Activated CD4-positive, alpha-beta T cell treated with anti-CD3 and anti-CD28 coated beads, Interleukin-10, Interleukin-2, amounts not matched to agents 100 ng/mL and 50 ng/mL, durations not matched to agents 16 hours and 8 hours (primary cell): ENCODE measurements around the gene KCNIP3.

ENCODE experiments used
- DNase-seq: peaks from one replicate; pipeline ENCODE4 v3.0.0-alpha.2; 2020

Gene KCNIP3

DNA sequence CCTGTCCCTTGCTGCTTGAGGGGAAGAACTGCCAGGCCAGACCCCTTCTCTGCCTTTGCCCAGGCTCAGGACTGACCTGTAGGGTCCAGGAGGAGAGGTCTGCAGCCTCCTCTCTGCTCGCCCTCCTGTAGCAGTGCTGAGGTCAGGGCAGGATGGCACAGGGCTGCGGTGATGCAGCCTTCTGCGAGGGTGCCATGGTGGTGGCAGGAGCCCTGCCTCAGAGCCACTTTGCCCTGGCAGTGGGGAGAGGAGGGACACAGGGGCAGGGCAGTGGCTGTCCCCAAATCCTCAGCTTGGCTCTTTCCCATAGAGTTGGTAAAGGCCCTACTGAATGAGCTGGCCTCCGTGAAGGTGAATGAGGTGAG is 22.0 kb upstream of the KCNIP3 start:
- no peak for DNase-seq

GRCh38 chr2:95275601-95276243 is 21.4 kb upstream of the KCNIP3 start:
- DNase-seq, result no peak

DNA sequence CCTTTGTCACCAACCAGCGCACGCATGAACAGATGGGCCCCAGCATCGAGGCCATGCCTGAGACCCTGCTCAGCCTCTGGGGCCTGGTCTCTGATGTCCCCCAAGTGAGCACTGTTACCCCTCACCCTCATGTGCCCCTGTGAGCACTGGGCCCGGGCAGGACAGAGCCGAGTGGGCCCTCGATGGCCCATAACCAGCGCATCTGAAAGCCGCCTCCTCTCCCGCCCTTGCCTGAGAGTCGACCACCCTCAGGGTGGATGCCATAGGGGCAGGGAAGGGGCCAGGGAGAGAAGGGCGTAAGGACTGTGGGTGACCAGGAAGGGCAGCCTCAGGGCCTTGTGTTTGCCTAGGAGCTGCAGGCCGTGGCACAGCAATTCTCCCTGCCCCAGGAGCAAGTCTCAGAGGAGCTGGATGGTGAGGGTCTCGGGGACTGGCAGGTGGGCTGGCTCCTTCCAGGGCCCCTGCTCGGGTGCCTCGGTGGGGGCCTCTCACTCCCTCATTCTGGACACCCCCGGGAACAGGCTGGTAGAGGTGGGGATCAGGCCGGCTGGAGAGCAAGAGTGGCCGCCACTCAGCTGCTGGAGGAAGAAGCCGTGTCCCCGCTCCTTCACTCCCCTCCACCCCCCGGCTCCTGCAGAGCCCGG is 20.8 kb upstream of the KCNIP3 start:
- DNase-seq, result no peak

DNA sequence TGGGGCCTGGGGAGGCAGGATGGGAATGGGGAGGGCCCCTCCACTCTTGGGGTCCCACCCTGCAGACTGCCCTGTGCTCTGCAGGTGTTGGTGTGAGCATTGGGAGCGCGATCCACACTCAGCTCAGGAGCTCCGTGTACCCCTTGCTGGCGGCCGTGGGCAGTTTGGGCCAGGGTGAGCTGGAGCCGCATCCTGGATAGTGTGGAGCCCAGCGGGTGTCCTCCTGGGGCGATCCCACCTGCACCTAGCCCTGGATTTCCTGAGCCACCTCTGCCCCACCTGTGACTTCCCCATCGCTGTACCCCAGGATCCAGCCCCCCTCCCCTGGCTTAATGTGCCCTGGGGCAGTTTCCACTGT is 20.3 kb upstream of the KCNIP3 start:
- no peak for DNase-seq

DNA sequence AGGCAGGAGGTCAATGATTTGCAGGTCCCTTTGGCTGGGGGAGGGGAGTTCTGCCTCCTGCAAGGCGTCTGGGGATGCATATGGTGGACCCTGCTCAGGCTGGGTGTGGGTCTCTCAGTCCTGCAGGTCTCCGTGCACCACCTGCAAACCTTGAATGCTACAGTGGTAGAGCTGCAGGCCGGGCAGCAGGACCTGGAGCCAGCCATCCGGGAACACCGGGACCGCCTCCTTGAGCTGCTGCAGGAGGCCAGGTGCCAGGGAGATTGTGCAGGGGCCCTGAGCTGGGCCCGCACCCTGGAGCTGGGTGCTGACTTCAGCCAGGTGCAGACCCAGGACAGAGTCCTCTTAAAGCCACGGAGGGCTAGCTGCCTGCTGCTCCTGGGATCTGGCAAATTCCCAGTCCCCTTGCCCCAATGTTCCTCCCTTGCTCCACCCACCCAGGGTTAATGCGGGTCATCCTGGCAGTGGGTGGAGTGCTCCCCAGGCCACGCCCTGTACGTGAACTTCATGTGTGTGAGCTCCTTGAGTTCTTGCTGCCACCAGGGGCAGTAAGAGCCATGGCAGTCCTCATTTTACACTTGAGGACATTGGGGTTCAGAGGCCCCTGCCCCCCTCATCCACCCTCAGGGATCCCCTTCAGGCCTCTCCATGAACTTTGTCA is 19.8 kb upstream of the KCNIP3 start:
- no peak for DNase-seq

DNA sequence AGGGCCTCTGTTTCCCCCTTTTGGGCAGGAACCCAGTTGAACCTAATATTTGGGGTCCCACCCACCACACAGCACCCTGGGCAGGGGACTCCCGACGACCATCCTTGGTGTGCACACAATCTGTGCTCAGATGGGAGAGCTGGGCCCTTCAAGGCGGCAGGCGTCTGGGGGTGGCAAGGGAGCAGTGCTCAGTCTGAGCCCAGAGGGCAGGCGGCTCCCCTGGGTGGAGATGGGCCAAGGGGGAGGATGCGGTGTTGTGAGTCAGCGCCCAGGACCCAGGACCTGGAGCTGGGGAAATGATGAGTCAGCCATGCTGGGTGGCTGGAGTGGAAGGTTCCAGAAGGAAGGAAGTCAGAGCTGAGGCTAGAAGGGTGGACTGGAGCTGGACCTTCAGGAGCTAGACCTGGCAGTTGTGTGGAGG is 19.1 kb upstream of the KCNIP3 start:
- no peak for DNase-seq

DNA sequence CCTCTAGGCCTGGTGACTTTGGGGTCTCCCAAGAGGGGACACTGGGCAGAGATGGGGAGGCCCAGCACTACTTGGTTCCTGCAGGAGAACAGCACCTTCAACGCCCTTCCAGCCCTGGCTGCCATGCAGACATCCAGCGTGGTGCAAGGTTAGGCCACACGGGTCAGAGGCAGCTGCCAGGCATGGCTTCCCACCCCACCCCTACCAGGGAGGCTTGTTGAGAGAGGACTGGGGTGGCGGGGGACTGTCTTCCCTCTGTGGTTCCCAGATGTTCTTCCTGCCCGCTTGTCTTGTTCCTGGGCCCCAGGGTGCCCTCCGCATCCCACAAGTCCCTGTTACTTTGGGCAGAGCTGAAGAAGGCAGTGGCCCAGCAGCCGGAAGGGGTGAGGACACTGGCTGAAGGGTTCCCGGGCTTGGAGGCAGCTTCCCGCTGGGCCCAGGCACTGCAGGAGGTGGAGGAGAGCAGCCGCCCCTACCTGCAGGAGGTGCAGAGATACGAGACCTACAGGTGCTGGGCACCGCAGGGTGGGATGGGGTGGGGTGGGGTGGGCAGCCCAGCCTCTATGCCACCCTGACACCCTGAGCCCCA is 18.4 kb upstream of the KCNIP3 start:
- no peak for DNase-seq

GRCh38 chr2:95279435-95280035 is 17.6 kb upstream of the KCNIP3 start:
- DNase-seq, result no peak

DNA sequence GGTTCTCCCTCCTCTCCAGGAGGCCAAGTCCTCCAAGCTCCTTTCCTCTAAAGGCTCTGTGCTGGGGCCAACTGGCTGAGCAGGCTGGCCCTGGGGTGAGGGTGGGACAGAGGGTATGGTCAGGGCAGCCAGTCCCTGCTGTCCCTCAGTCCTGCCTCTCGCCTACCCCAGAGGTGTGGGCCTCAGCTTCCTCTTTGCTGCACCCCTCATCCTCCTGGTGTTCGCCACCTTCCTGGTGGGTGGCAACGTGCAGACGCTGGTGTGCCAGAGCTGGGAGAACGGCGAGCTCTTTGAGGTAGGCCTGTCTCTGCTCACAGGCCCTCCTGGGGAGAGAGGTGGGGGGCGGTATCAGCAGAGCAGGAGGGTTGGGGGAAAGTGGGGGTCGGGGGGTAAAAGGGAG is 16.1 kb upstream of the KCNIP3 start:
- DNase-seq, result no peak

- no peak for DNase-seq
Observed at GRCh38 chr2:95281786-95282185, 15.4 kb upstream of the KCNIP3 start.

DNA sequence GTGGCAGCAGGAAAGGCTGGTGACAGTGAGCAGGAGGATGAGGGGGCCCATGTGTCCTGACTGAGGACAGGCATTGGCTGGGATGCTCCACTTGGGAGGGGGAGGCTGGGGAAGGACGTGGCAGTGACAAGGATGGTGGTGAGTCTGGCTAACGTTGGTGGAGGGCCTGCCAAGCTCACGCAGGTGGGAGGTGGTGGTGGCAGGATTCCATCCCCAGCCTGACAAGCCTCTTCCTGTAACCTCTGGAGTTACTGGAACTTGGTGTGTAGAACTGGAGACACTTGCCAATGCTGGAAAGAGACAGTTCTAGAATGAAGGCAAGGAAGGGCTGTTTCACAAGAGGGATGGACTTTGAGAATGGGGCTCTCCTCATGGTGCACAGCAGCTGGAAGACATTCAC is 14.7 kb upstream of the KCNIP3 start:
- DNase-seq, result no peak

GRCh38 chr2:95283562-95283961 is 13.6 kb upstream of the KCNIP3 start:
- DNase-seq, result no peak

- no peak for DNase-seq
Observed at GRCh38 chr2:95284886-95285541, 12.1 kb upstream of the KCNIP3 start.

GRCh38 chr2:95285542-95285932 is 11.6 kb upstream of the KCNIP3 start:
- no peak for DNase-seq

GRCh38 chr2:95287336-95287735 is 9.8 kb upstream of the KCNIP3 start:
- DNase-seq, result no peak

GRCh38 chr2:95287806-95288205 is 9.3 kb upstream of the KCNIP3 start:
- no peak for DNase-seq

- no peak for DNase-seq
Observed at GRCh38 chr2:95289253-95289652, 7.9 kb upstream of the KCNIP3 start.

DNA sequence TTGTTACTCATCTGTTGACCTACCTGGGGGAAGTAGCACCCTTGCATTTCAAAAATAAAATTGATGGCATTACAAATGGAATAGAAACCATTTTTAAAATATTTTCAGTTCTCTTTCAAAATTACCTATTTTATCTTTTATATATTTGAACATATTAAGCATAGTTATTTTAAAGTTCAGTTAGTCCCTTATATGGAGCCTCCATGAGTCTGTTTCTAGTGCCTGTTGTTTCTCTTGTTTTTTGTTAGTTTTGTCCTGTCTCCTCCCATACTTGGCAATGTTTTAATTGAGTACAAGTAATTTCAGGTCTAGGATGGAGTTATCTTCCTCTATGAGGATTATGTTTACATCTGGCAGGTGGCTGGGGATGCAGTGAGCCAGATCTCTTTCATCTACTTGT is 5.9 kb upstream of the KCNIP3 start:
- no peak for DNase-seq

DNA sequence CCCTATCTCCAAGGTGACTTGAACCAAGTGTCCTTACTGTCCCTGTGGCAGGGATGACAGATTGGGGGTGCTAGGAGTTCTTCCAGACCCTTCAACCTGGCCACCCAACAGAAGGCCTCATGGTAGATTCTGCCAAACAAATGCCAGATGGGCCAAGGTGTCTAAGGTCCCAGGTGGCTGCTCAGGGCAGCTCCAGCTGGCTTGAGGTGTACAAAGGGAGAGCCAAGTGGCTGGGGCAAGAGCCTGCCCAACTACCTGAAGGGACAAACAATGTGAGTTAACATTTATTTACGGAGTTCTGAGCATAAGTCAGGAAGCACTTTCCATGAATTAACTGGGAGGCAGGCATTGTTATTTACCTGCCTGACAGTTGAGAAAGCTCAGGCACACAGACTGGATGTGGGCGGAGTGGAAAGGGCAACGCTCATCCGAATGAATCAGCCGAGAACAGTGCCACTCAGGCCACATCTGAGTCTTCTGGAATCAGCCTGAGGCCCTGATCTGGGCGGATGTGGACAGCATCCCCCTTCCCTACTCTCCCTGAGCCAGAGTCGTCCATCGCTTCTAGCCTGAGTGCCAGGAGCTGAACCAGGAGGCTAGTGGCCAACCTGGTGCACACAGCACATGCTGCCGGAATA is 4.4 kb upstream of the KCNIP3 start:
- DNase-seq, result no peak

DNA sequence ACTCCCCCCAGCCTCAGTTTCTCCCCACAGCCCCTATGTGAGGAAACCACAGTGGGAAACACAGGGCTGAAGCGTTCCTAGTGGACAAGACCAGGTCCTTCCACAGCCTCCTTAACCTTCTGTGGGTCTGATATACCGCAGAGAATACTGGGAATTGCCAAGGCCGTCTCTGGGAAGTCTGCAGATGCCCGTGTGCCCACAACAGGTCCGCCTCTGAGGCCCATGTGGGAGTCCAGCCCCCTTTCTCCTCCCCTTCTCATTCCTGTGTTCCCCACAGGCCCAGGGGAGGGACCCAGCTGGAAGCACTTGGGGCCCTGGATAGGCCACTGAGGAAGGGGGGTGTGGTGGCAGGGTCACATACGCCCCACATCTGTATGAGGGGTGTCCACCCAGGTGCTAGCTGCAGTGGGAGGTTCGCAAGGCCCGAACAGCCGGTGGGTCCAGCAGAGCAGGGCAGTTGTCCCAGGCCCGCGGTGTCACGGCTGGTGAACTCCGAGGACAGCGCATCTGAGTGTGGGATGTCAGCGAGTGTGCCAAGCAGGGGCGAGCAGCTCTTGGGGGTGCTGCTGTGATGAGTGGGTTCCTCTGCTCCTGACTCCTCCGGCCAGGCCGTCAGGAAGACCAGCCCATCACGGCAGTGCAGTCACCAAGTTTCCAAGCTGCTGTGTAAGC is 2.4 kb upstream of the KCNIP3 start:
- no peak for DNase-seq

DNA sequence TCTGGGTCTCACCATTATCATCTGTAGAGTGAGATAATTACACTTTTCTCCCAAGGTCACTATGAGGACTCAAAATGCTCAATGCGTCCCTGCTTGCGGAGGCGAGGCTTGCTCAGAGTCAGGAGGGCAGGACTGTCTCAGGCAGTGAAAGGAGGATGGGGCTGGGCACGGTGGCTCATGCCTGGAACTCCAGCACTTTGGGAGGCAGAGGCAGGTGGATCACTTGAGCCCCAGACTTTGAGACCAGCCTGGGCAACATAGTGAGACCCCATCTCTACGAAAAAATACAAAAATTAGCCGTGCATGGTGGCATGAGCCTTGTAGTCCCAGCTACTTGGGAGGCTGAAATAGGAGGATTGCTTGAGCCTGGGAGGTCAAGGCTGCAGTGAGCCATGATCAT is 1.8 kb upstream of the KCNIP3 start:
- no peak for DNase-seq

DNA sequence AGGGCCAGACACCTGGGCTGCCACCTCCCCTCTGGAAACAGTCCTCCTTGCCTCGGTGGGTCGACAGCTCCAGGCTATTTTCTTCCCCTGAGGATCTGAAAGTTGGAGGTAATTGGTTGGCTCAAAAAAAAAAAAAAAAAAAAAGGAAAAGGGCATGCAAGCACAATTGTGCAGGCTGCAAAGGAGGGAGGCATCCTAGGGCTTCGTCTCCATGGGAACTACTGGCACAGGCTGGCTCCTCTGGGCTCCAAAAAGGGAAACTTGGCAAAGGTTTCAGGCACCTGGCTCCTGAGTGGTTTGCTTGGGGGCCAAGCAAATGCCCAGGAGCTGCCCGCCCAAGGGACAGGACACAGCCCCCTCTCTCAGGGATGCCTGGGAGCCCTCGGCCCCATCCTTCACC is 1.1 kb upstream of the KCNIP3 start:
- DNase-seq, result no peak
